Measurements from ENCODE around the gene DNAAF1. TPM values are rescaled to one million over a fixed set of nuclear protein-coding genes. Genes with fewer than 3 reads are reported as not detected.
"Not testable (repeated sequence)": the region's sequence is repeated elsewhere in the genome, so short reads cannot be mapped to it uniquely, and the experiment has no call there.

Gene DNAAF1
- total RNA-seq, 1 experiment from 2014 or later, result not detected

DNA sequence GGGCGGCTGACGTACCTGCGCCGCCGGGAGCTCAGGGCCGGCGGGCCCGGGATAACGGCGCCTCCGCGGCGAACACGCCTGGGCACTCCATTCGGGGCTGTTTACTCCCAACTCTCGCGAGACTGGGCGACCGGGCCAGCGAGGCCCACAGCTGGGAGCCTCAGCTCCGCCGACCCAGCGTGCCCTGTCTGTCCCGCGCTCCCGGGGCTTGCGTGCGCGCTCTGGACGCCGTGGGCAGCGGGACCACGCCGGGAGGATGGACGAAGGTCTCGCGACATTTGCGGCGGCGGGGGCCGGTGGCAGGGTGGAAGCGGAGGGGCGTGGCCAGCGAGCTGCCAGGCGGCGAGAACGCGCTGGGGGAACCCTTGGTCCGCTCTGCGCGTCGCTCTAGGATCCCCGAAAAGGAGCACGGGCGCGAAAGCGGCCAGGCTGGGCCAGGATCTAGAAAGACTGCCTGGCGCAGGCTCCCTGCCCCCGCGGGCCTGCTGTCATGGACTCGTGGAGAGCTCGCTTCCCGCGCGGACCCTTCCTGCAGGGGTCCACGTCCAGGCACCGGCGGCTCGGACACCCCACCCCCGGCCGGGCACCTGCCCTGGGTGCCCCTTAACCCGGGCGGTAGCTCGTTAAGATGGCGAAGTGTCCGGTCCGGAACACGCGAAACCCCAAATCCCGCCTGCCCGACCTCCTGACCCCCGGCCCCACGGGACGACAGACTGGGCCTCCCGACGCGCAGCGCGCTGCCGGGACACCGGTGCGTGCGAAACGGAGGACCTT is 28.2 kb upstream of the DNAAF1 start, which contains the start of gene MBTPS1:
Gene MBTPS1 (minus strand): TSS at position 223 of the 774 bp plus-strand sequence. CDS start 15,159 bp downstream, outside the sequence.
- CTCF ChIA-PET, result interaction anchor here (0.6 kb wide), 1 partner anchor 217 kb away, joined by 3 read pairs; no protein-coding TSS in a partner anchor
- Histone ChIP-seq H3K4me1 (ENCODE audit: control insufficient read depth, insufficient read depth, low read length) (no peaks in the 10 kb centered on the region; the same call in 1 of the 2 replicates), H3K36me3 (ENCODE audit: control insufficient read depth, insufficient read depth, low read length) (peaks cover 11% of the 10 kb centered on the region; the same call in 1 of the 2 replicates), H3K4me3 (ENCODE audit: low read depth in 2 of 2, low read length in 2 of 2) (peak within 1 kb of the TSS; percentile 83 to 95), H3K27me3 (ENCODE audit: control insufficient read depth, insufficient read depth, low read length) (no peaks in the 10 kb centered on the region), H3K9me3 (ENCODE audit: control insufficient read depth, insufficient read depth, low read depth, low read length) (no peaks in the 10 kb centered on the region), H3K27ac (ENCODE audit: low read length) (peak within 1 kb of the TSS; percentile 87)
- intact Hi-C loops (cut with micrococcal nuclease; ENCODE audit: unreplicated experiment) (no loop called here), in situ Hi-C loops (cut with HindIII; ENCODE audit: low pct_unique_long_range_greater_than_20kb, low sequenced_read_pairs) (no loop called here)
- peak; percentile 74 for DNase-seq (ENCODE audit: low read depth, low spot score)
- BruUV-seq (replicated peaks), result no TSS peak
- TF ChIP-seq, protein P1, sequence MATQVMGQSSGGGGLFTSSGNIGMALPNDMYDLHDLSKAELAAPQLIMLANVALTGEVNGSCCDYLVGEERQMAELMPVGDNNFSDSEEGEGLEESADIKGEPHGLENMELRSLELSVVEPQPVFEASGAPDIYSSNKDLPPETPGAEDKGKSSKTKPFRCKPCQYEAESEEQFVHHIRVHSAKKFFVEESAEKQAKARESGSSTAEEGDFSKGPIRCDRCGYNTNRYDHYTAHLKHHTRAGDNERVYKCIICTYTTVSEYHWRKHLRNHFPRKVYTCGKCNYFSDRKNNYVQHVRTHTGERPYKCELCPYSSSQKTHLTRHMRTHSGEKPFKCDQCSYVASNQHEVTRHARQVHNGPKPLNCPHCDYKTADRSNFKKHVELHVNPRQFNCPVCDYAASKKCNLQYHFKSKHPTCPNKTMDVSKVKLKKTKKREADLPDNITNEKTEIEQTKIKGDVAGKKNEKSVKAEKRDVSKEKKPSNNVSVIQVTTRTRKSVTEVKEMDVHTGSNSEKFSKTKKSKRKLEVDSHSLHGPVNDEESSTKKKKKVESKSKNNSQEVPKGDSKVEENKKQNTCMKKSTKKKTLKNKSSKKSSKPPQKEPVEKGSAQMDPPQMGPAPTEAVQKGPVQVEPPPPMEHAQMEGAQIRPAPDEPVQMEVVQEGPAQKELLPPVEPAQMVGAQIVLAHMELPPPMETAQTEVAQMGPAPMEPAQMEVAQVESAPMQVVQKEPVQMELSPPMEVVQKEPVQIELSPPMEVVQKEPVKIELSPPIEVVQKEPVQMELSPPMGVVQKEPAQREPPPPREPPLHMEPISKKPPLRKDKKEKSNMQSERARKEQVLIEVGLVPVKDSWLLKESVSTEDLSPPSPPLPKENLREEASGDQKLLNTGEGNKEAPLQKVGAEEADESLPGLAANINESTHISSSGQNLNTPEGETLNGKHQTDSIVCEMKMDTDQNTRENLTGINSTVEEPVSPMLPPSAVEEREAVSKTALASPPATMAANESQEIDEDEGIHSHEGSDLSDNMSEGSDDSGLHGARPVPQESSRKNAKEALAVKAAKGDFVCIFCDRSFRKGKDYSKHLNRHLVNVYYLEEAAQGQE (IDR thresholded peaks at IDR 0.05; ENCODE audit: insufficient read depth in 1 of 2, low read depth in 2 of 2, low read length in 1 of 2), result no peak
- TF ChIP-seq SIN3A (IDR thresholded peaks at IDR 0.05; ENCODE audit: borderline replicate concordance, insufficient read depth, low read depth, low read length), result peak; percentile 84; the same call in 1 of the 2 replicates
- TF ChIP-seq POLR2AphosphoS5 (IDR thresholded peaks at IDR 0.05; ENCODE audit: low read depth, low read length), result peak; percentile 66; the same call in 1 of the 2 replicates
- no peak for TF ChIP-seq TCF7L2 (IDR thresholded peaks at IDR 0.05; ENCODE audit: low read depth, low read length)
- TF ChIP-seq, protein P2, sequence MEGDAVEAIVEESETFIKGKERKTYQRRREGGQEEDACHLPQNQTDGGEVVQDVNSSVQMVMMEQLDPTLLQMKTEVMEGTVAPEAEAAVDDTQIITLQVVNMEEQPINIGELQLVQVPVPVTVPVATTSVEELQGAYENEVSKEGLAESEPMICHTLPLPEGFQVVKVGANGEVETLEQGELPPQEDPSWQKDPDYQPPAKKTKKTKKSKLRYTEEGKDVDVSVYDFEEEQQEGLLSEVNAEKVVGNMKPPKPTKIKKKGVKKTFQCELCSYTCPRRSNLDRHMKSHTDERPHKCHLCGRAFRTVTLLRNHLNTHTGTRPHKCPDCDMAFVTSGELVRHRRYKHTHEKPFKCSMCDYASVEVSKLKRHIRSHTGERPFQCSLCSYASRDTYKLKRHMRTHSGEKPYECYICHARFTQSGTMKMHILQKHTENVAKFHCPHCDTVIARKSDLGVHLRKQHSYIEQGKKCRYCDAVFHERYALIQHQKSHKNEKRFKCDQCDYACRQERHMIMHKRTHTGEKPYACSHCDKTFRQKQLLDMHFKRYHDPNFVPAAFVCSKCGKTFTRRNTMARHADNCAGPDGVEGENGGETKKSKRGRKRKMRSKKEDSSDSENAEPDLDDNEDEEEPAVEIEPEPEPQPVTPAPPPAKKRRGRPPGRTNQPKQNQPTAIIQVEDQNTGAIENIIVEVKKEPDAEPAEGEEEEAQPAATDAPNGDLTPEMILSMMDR (IDR thresholded peaks at IDR 0.05), result no peak
- POLR2A ChIA-PET, result no interaction called here
- peak; percentile 98 for ATAC-seq

GRCh38 chr16:84117494-84117843 is 27.6 kb upstream of the DNAAF1 start:
- in situ Hi-C loops (cut with HindIII; ENCODE audit: low pct_unique_long_range_greater_than_20kb, low sequenced_read_pairs), result no loop called here
- CTCF ChIA-PET, result no interaction called here
- Histone ChIP-seq H3K4me3 (ENCODE audit: low read depth in 2 of 2, low read length in 2 of 2) (peak overlapping the region; percentile 83 to 95), H3K27me3 (ENCODE audit: control insufficient read depth, insufficient read depth, low read length) (no peaks in the 10 kb centered on the region), H3K4me1 (ENCODE audit: control insufficient read depth, insufficient read depth, low read length) (no peaks in the 10 kb centered on the region; the same call in 1 of the 2 replicates), H3K36me3 (ENCODE audit: control insufficient read depth, insufficient read depth, low read length) (peaks cover 11% of the 10 kb centered on the region; the same call in 1 of the 2 replicates), H3K27ac (ENCODE audit: low read length) (peak overlapping the region; percentile 80), H3K9me3 (ENCODE audit: control insufficient read depth, insufficient read depth, low read depth, low read length) (no peaks in the 10 kb centered on the region)
- ATAC-seq (no peak), DNase-seq (ENCODE audit: low read depth, low spot score) (no peak)
- TSS peak; percentile 78 for BruUV-seq (replicated peaks)
- intact Hi-C loops (cut with micrococcal nuclease; ENCODE audit: unreplicated experiment), result no loop called here
- POLR2A ChIA-PET, result no interaction called here
- no peak for TF ChIP-seq POLR2AphosphoS5 (IDR thresholded peaks at IDR 0.05; ENCODE audit: low read depth, low read length)
- TF ChIP-seq, protein P2 (IDR thresholded peaks at IDR 0.05), result no peak
- TF ChIP-seq TCF7L2 (IDR thresholded peaks at IDR 0.05; ENCODE audit: low read depth, low read length), result no peak
- TF ChIP-seq, protein P1 (IDR thresholded peaks at IDR 0.05; ENCODE audit: insufficient read depth in 1 of 2, low read depth in 2 of 2, low read length in 1 of 2), result no peak
- no peak for TF ChIP-seq SIN3A (IDR thresholded peaks at IDR 0.05; ENCODE audit: borderline replicate concordance, insufficient read depth, low read depth, low read length)

GRCh38 chr16:84118315-84118714 is 26.8 kb upstream of the DNAAF1 start:
- H3K27ac ChIP-seq (ENCODE audit: low read length); ATAC-seq; in situ Hi-C loops (cut with HindIII; ENCODE audit: low pct_unique_long_range_greater_than_20kb, low sequenced_read_pairs); H3K9me3 ChIP-seq (ENCODE audit: control insufficient read depth, insufficient read depth, low read depth, low read length); POLR2A ChIA-PET; intact Hi-C loops (cut with micrococcal nuclease; ENCODE audit: unreplicated experiment); H3K4me1 ChIP-seq (ENCODE audit: control insufficient read depth, insufficient read depth, low read length); DNase-seq (ENCODE audit: low read depth, low spot score); H3K27me3 ChIP-seq (ENCODE audit: control insufficient read depth, insufficient read depth, low read length); CTCF ChIA-PET; BruUV-seq (replicated peaks); H3K4me3 ChIP-seq (ENCODE audit: low read depth in 2 of 2, low read length in 2 of 2): not testable (repeated sequence)
- peaks cover 11% of the 10 kb centered on the region; the same call in 1 of the 2 replicates for H3K36me3 ChIP-seq (ENCODE audit: control insufficient read depth, insufficient read depth, low read length)
